Measurements from ENCODE around the gene AMD1.
"Not testable (repeated sequence)": the region's sequence is repeated elsewhere in the genome, so short reads cannot be mapped to it uniquely, and the experiment has no call there.

The AMD1 gene

GRCh38 chr6:110886555-110887167 is 12.1 kb downstream of the AMD1 start:
- DNase-seq (ENCODE audit: extremely low read depth, low read depth), result no peak
- TF ChIP-seq CTCF (IDR thresholded peaks at IDR 0.05; ENCODE audit: low read depth, low read length), result no peak

DNA sequence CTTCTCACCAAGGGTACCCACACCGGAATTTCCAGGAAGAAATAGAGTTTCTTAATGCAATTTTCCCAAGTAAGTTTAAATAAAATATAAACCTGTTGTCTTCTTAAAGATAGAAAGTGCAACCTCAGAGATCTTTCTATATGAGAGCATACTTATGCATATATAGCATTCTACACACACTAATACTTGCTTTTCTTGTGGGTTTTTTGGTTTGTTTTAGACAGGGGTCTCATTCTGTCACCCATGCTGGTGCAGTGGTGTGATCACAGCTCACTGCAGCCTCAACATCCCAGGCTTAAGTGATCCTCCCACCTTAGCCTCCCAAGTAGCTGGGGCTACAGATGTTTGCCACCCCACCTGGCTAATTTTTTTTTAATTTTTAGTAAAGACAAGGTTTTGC is 15.7 kb downstream of the AMD1 start:
- TF ChIP-seq CTCF (IDR thresholded peaks at IDR 0.05; ENCODE audit: low read depth, low read length), result no peak
- DNase-seq (ENCODE audit: extremely low read depth, low read depth), result no peak

GRCh38 chr6:110895907-110896608 is 21.5 kb downstream of the AMD1 start:
- TF ChIP-seq CTCF (IDR thresholded peaks at IDR 0.05; ENCODE audit: low read depth, low read length), result no peak
- DNase-seq (ENCODE audit: extremely low read depth, low read depth), result no peak

GRCh38 chr6:110897433-110897832 is 22.8 kb downstream of the AMD1 start:
- TF ChIP-seq CTCF (IDR thresholded peaks at IDR 0.05; ENCODE audit: low read depth, low read length), result no peak
- no peak for DNase-seq (ENCODE audit: extremely low read depth, low read depth)

- TF ChIP-seq CTCF (IDR thresholded peaks at IDR 0.05; ENCODE audit: low read depth, low read length), result no peak
- DNase-seq (ENCODE audit: extremely low read depth, low read depth), result no peak
These were observed 23.5 kb downstream of the AMD1 start for GRCh38 chr6:110898111-110898510.

GRCh38 chr6:110900028-110900598 is 25.5 kb downstream of the AMD1 start:
- no peak for DNase-seq (ENCODE audit: extremely low read depth, low read depth)
- no peak for TF ChIP-seq CTCF (IDR thresholded peaks at IDR 0.05; ENCODE audit: low read depth, low read length)

- not testable (repeated sequence) for DNase-seq (ENCODE audit: extremely low read depth, low read depth)
These were observed 27.0 kb downstream of the AMD1 start for GRCh38 chr6:110901601-110902000.
